H1 (cell line): ENCODE data around the gene PDE2A. TPM values are rescaled to one million over a fixed set of nuclear protein-coding genes. Genes with fewer than 3 reads are reported as not detected.

Experiments
- CTCF ChIA-PET: fragments of 300-600 bp; sonication (Branson Sonifier 250); formaldehyde crosslinking; loops from one replicate; lab custom pipeline; 2021; ENCODE audit not compliant: partially characterized antibody; lab: Charles Lee
- POLR2A ChIA-PET: fragments of 300-600 bp; sonication (Branson Sonifier 250); formaldehyde crosslinking; loops from one replicate; lab custom pipeline; 2021; ENCODE audit warnings: inconsistent platforms; ENCODE audit not compliant: partially characterized antibody; lab: Charles Lee
- DNase-seq, 2 experiments: peaks; one replicate each; pipeline versions ENCODE4 v3.0.0 to v3.0.0-alpha.2; 2010 to 2022; ENCODE audit warnings: low spot score in 2 of 2, low read depth in 1 of 2, mixed read lengths in 1 of 2
- FAIRE-seq: peaks from 2 replicates; lab custom pipeline; 2011; peaks lifted over from hg19 to GRCh38; lab: Jason Lieb, UNC
- H2AFZ ChIP-seq: 2 replicates; pipeline ENCODE4 v1.8.1; 2012; ENCODE audit warnings: low read length, inconsistent platforms
- H2AK5ac ChIP-seq: 2 replicates; pipeline ENCODE4 v1.6.1; 2013; ENCODE audit warnings: low read depth, low read length
- H2BK120ac ChIP-seq: replicated peaks from 2 replicates; pipeline ENCODE3; 2013; ENCODE audit warnings: low read depth, low read length, inconsistent platforms
- H2BK12ac ChIP-seq: 2 replicates; pipeline ENCODE4 v1.6.1; 2013; ENCODE audit warnings: low read depth, low read length
- H2BK15ac ChIP-seq: 2 replicates; pipeline ENCODE4 v1.6.1; 2013; ENCODE audit warnings: low read length
- H2BK20ac ChIP-seq: 2 replicates; pipeline ENCODE4 v1.6.1; 2013; ENCODE audit warnings: low read length
- H2BK5ac ChIP-seq: 2 replicates; pipeline ENCODE4 v1.6.1; 2013; ENCODE audit warnings: low read depth, low read length
- H3K14ac ChIP-seq: 2 replicates; pipeline ENCODE4 v1.6.1; 2013; ENCODE audit warnings: inconsistent platforms; ENCODE audit not compliant: insufficient read length
- H3K18ac ChIP-seq: 2 replicates; pipeline ENCODE4 v1.6.1; 2013; ENCODE audit warnings: low read length; ENCODE audit errors: extremely low read depth
- H3K23ac ChIP-seq: 2 replicates; pipeline ENCODE4 v1.6.1; 2013; ENCODE audit warnings: inconsistent platforms; ENCODE audit not compliant: insufficient read length
- H3K23me2 ChIP-seq: 2 replicates; pipeline ENCODE4 v1.6.1; 2013; ENCODE audit warnings: low read depth, low read length
- H3K27ac ChIP-seq: 2 replicates; pipeline ENCODE4 v1.6.1; 2011; ENCODE audit warnings: low read depth, low read length, inconsistent platforms
- H3K27me3 ChIP-seq, 4 experiments: replicated peaks in 1 of 4; 1 replicate in 1 of 4; 2 replicates in 3 of 4; pipeline versions ENCODE4 v1.6.1 to v1.8.1; 2011 to 2013; ENCODE audit warnings: low read length in 3 of 4, mild to moderate bottlenecking in 3 of 4, inconsistent platforms in 2 of 4, mixed read lengths in 2 of 4, moderate library complexity in 1 of 4; ENCODE audit not compliant: control insufficient read depth in 3 of 4, insufficient read depth in 3 of 4; ENCODE audit errors: extremely low read depth in 1 of 4
- H3K36me3 ChIP-seq, 4 experiments: 2 replicates each; pipeline versions ENCODE4 v1.6.1 to v1.8.1; 2011 to 2013; ENCODE audit warnings: mild to moderate bottlenecking in 4 of 4, low read length in 3 of 4, moderate library complexity in 2 of 4, control low read depth in 1 of 4, inconsistent platforms in 1 of 4; ENCODE audit not compliant: insufficient read depth in 4 of 4, control insufficient read depth in 2 of 4
- H3K4ac ChIP-seq: replicated peaks from 2 replicates; pipeline ENCODE3; 2013; ENCODE audit warnings: low read length, low read depth, mixed read lengths, inconsistent platforms; ENCODE audit not compliant: insufficient read length
- H3K4me1 ChIP-seq, 4 experiments: replicated peaks in 1 of 4; 1 replicate in 1 of 4; 2 replicates in 3 of 4; pipeline versions ENCODE4 v1.6.1 to v1.8.1; 2011 to 2013; ENCODE audit warnings: low read length in 3 of 4, inconsistent platforms in 2 of 4, mixed read lengths in 1 of 4; ENCODE audit not compliant: insufficient read depth in 4 of 4, control insufficient read depth in 3 of 4
- H3K4me2 ChIP-seq, 2 experiments: 2 replicates each; pipeline versions ENCODE4 v1.6.1 to v1.8.1; 2011 to 2013; ENCODE audit warnings: low read depth in 2 of 2, low read length in 2 of 2, control low read depth in 1 of 2, inconsistent platforms in 1 of 2, mild to moderate bottlenecking in 1 of 2; ENCODE audit not compliant: insufficient read depth in 1 of 2
- H3K4me3 ChIP-seq, 4 experiments: fragments of 200-600, 300-600 bp in 1 of 4; sonication (generic), shearing (Covaris generic), sonication (Bioruptor Twin) in 1 of 4; 2 replicates each; pipeline versions ENCODE4 v1.5.1 to v1.8.1; 2011 to 2016; ENCODE audit warnings: low read length in 4 of 4, low read depth in 3 of 4, control low read depth in 2 of 4, inconsistent platforms in 2 of 4, mild to moderate bottlenecking in 2 of 4, mixed read lengths in 1 of 4, moderate library complexity in 1 of 4; ENCODE audit not compliant: insufficient read depth in 2 of 4; ENCODE audit errors: extremely low read depth in 1 of 4
- H3K56ac ChIP-seq: replicated peaks from 2 replicates; pipeline ENCODE3; 2013; ENCODE audit warnings: low read depth, mild to moderate bottlenecking, mixed read lengths, low read length, inconsistent platforms; ENCODE audit not compliant: insufficient read length
- H3K79me1 ChIP-seq: 2 replicates; pipeline ENCODE4 v1.6.1; 2013; ENCODE audit warnings: low read depth, low read length, control low read depth
- H3K79me2 ChIP-seq, 2 experiments: 2 replicates each; pipeline versions ENCODE4 v1.6.1 to v1.8.1; 2012 to 2013; ENCODE audit warnings: low read length in 2 of 2, mild to moderate bottlenecking in 2 of 2, inconsistent platforms in 1 of 2; ENCODE audit not compliant: insufficient read depth in 2 of 2, control insufficient read depth in 1 of 2
- H3K9ac ChIP-seq, 4 experiments: replicated peaks in 1 of 4; 1 replicate in 1 of 4; 2 replicates in 3 of 4; pipeline versions ENCODE4 v1.6.1 to v1.8.1; 2011 to 2013; ENCODE audit warnings: low read depth in 3 of 4, low read length in 3 of 4, control low read depth in 2 of 4, mild to moderate bottlenecking in 2 of 4, moderate library complexity in 2 of 4, inconsistent platforms in 1 of 4; ENCODE audit errors: extremely low read depth in 1 of 4
- H3K9me3 ChIP-seq, 2 experiments: 2 replicates each; pipeline versions ENCODE4 v1.6.1 to v1.8.1; 2012 to 2013; ENCODE audit warnings: mild to moderate bottlenecking in 2 of 2, moderate library complexity in 2 of 2, control low read depth in 1 of 2, inconsistent platforms in 1 of 2, low read depth in 1 of 2, low read length in 1 of 2, mixed read lengths in 1 of 2; ENCODE audit not compliant: insufficient read depth in 2 of 2
- H4K20me1 ChIP-seq, 2 experiments: replicated peaks in 1 of 2; 2 replicates each; pipeline versions ENCODE3 to v1.8.1; 2011 to 2013; ENCODE audit warnings: inconsistent platforms in 2 of 2, low read length in 2 of 2, mild to moderate bottlenecking in 1 of 2; ENCODE audit not compliant: insufficient read depth in 2 of 2, control insufficient read depth in 1 of 2
- H4K5ac ChIP-seq: 2 replicates; pipeline ENCODE4 v1.6.1; 2013; ENCODE audit warnings: low read length, low read depth, mixed read lengths, inconsistent platforms; ENCODE audit not compliant: insufficient read length
- H4K8ac ChIP-seq: 2 replicates; pipeline ENCODE4 v1.8.0; 2013; ENCODE audit warnings: mild to moderate bottlenecking, moderate library complexity, low read length, inconsistent platforms; ENCODE audit not compliant: insufficient read depth; ENCODE audit errors: extremely low read depth
- H4K91ac ChIP-seq: replicated peaks from 2 replicates; pipeline ENCODE3; 2013; ENCODE audit warnings: low read length, mixed read lengths, inconsistent platforms; ENCODE audit not compliant: insufficient read length
- CBX8 ChIP-seq: fragments of 300-800, 300-1000 bp; sonication (generic); IDR thresholded peaks from 2 replicates; pipeline ENCODE4 v1.7.1; 2016; ENCODE audit warnings: low read depth, low read length, borderline replicate concordance
- CHD2 ChIP-seq: IDR thresholded peaks from 2 replicates; pipeline ENCODE4 v1.6.1; 2012; ENCODE audit warnings: low read length, improper control_type of control experiment
- CREB1 ChIP-seq: IDR thresholded peaks from 2 replicates; pipeline ENCODE4 v1.6.1; 2012; ENCODE audit warnings: inconsistent platforms
- CTBP2 ChIP-seq: IDR thresholded peaks from 2 replicates; pipeline ENCODE4 v1.7.0; 2011; ENCODE audit warnings: borderline replicate concordance, mild to moderate bottlenecking, moderate library complexity, mixed read lengths, low read length; ENCODE audit not compliant: insufficient read depth, insufficient read length
- EP300 ChIP-seq, 2 experiments: IDR thresholded peaks; 1 replicate in 1 of 2; 2 replicates in 1 of 2; pipeline ENCODE4 v1.6.1; 2011 to 2012; ENCODE audit warnings: low read depth in 2 of 2, low read length in 2 of 2, mild to moderate bottlenecking in 2 of 2, borderline replicate concordance in 1 of 2, inconsistent platforms in 1 of 2, moderate library complexity in 1 of 2
- EZH2 ChIP-seq: fragments of 200-600 bp; sonication (generic); IDR thresholded peaks from 2 replicates; pipeline ENCODE4 v1.7.1; 2012; ENCODE audit warnings: low read depth, mild to moderate bottlenecking, moderate library complexity, low read length, inconsistent platforms; ENCODE audit not compliant: severe bottlenecking
- HDAC2 ChIP-seq, 2 experiments: fragments of 300-600 bp in 1 of 2; sonication (generic) in 1 of 2; IDR thresholded peaks; 2 replicates each; pipeline ENCODE4 v1.6.1; 2011 to 2012; ENCODE audit warnings: low read depth in 2 of 2, low read length in 2 of 2, mild to moderate bottlenecking in 2 of 2, moderate library complexity in 2 of 2, borderline replicate concordance in 1 of 2, inconsistent platforms in 1 of 2
- HDAC6 ChIP-seq: IDR thresholded peaks from one replicate; pipeline ENCODE4 v1.7.1; 2012; ENCODE audit warnings: low read depth, mild to moderate bottlenecking, inconsistent platforms, low read length, moderate library complexity
- JUND ChIP-seq: IDR thresholded peaks from 2 replicates; pipeline ENCODE4 v1.6.1; 2011; ENCODE audit warnings: mild to moderate bottlenecking, improper control_type of control experiment, low read length
- KDM1A ChIP-seq: fragments of 200-600, 300-600 bp; sonication (generic); IDR thresholded peaks from 2 replicates; pipeline ENCODE4 v1.7.1; 2016; ENCODE audit warnings: mild to moderate bottlenecking, low read length, borderline replicate concordance
- SAP30 ChIP-seq: fragments of 300-600 bp; sonication (generic); IDR thresholded peaks from 2 replicates; pipeline ENCODE4 v1.7.1; 2012; ENCODE audit warnings: low read length, moderate library complexity, mild to moderate bottlenecking, inconsistent platforms; ENCODE audit not compliant: insufficient read depth, insufficient replicate concordance
- SIRT6 ChIP-seq: IDR thresholded peaks from one replicate; pipeline ENCODE4 v1.7.1; 2012; ENCODE audit warnings: low read length, inconsistent platforms
- SP2 ChIP-seq: IDR thresholded peaks from 2 replicates; pipeline ENCODE4 v1.6.1; 2012; ENCODE audit warnings: mild to moderate bottlenecking, low read length, inconsistent platforms
- YY1 ChIP-seq: IDR thresholded peaks from 2 replicates; pipeline ENCODE4 v1.6.1; 2011; ENCODE audit warnings: low read depth, mild to moderate bottlenecking, low read length
- WGBS, 2 experiments: shearing (Covaris generic) in 1 of 2; methylation state at CpG; one replicate each; pipeline versions ENCODE4 v1.1.6 to v1.1.7; 2013 to 2015; ENCODE audit warnings: low lambda C conversion rate in 2 of 2, mixed read lengths in 2 of 2, inconsistent platforms in 1 of 2, low coverage in 1 of 2, missing lambda C conversion rate in 1 of 2; ENCODE audit not compliant: insufficient replicate concordance in 2 of 2, insufficient coverage in 1 of 2, insufficient read length in 1 of 2; ENCODE audit errors: extremely low coverage in 1 of 2, missing lambda C conversion rate in 1 of 2; 5-methylcytosine and 5-hydroxymethylcytosine counted together
- polyA plus RNA-seq, 7 experiments: library from polyadenylated mRNA; depleted of rRNA in 3 of 7; stranded (reverse) in 5 of 7; unstranded in 2 of 7; fragments of >200 nt in 5 of 7; fragments of 200-250 nt in 2 of 7; gene quantifications; 1 replicate in 5 of 7; 2 replicates in 1 of 7; 4 replicates in 1 of 7; pipeline versions ENCODE4 v1.2.1 to v1.2.3, GENCODE V29; 2011 to 2013; ENCODE audit warnings: missing spikeins in 2 of 7, mixed read lengths in 2 of 7
- total RNA-seq: library from RNA; stranded (reverse); fragmentation: NEBNext Ultra II Directional; extraction: Animal tissue kit (Norgen Biotek cat#: 25700); gene quantifications from 2 replicates; pipeline ENCODE4 v1.2.1, GENCODE V29; 2021

Gene PDE2A
- total and polyA plus RNA-seq, 2 of the 8 experiments (the other 6 are each of a cell fraction or from before 2014, with no cell fraction given), result 3.4 to 7.1 TPM

DNA sequence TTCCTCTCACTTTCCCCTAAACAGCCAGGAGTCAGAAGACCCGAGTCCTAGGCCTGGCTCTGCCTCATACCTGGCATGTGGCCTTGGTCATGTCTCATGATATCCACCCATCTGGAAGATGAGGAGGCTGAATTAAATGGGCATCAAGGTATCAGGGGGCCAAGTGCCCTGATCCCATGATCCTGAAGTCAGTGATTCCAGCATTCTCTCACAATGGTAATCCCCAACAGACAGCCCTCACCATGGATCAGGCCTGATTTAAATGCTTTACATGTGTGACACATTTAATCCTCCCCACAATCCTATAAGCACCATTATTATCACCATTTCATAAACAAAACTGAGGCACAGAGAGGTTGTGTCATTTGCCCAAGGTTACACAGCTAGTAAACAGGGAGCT, 70.0 kb downstream of the PDE2A start:
- DNase-seq, result no peak
- no peak overlapping the region for H3K14ac ChIP-seq
- H3K27ac ChIP-seq, result no peak overlapping the region
- CTCF ChIA-PET, result interaction anchor here (1.9 to 21.9 kb wide), 5 partner anchors 9 to 74 kb away, joined by 5 to 624 read pairs (median 145); partner anchors contain the start of gene PDE2A
- H2BK5ac ChIP-seq, result no peak overlapping the region
- H4K91ac ChIP-seq, result no peak overlapping the region
- no peaks in the 10 kb centered on the region for H4K20me1 ChIP-seq
- no peak for TF ChIP-seq HDAC6
- TF ChIP-seq SP2, result no peak
- TF ChIP-seq SIRT6, result no peak
- TF ChIP-seq KDM1A, result no peak
- TF ChIP-seq JUND, result no peak
- TF ChIP-seq YY1, result no peak
- TF ChIP-seq EZH2, result no peak
- TF ChIP-seq EP300 (IDR thresholded peaks at IDR 0.05; ENCODE audit: borderline replicate concordance in 1 of 2, low read depth in 2 of 2, low read length in 2 of 2), result no peak
- TF ChIP-seq CBX8, result no peak
- no peak for TF ChIP-seq CTBP2
- no peak for TF ChIP-seq CREB1
- no peak for TF ChIP-seq HDAC2 (IDR thresholded peaks at IDR 0.05; ENCODE audit: borderline replicate concordance in 1 of 2, low read depth in 2 of 2, low read length in 2 of 2)
- TF ChIP-seq CHD2, result no peak
- TF ChIP-seq SAP30, result no peak
- TF ChIP-seq, all 59 proteins: peak for 0
- Histone ChIP-seq H3K23ac (no peak overlapping the region), H3K4me3 (no peak overlapping the region), H2BK15ac (no peak overlapping the region), H3K18ac (no peak overlapping the region), H2BK12ac (no peak overlapping the region), H3K9ac (no peak overlapping the region), H2BK20ac (no peak overlapping the region), H3K9me3 (no peaks in the 10 kb centered on the region), H3K79me2 (no peaks in the 10 kb centered on the region), H4K8ac (no peak overlapping the region), H3K23me2 (no peaks in the 10 kb centered on the region), H3K4me1 (peaks cover 0 to 9% (median 4%) of the 10 kb centered on the region in 4 experiments; a peak in 6 of 7 replicates), H2AK5ac (no peak overlapping the region), H3K4me2 (no peak overlapping the region), H3K56ac (no peak overlapping the region), H2AFZ (no peak overlapping the region), H3K27me3 (peaks cover 0 to 7% (median 2%) of the 10 kb centered on the region in 4 experiments; a peak in 2 of 7 replicates), H3K4ac (no peak overlapping the region), H3K36me3 (no peaks in the 10 kb centered on the region), H3K79me1 (no peaks in the 10 kb centered on the region), H4K5ac (no peak overlapping the region), H2BK120ac (no peak overlapping the region)
- FAIRE-seq, result no peak
- POLR2A ChIA-PET, result no interaction called here
- 64% methylated on average over 1 of the region's 1 CpG; no CpG with 5 or more reads in 1 of the 2 experiments for WGBS, 2 experiments
